ENCODE results near the gene TAGLN2. TPM values are rescaled to one million over a fixed set of nuclear protein-coding genes. Genes with fewer than 3 reads are reported as not detected.

The TAGLN2 gene
- total RNA-seq, 4 donors from 2014 or later, result 242 to 569 (median 258) TPM

- ATAC-seq (ENCODE audit: low FRiP score), result no peak
- TF ChIP-seq CTCF (IDR thresholded peaks at IDR 0.05), result no peak
- no peak for DNase-seq (ENCODE audit: low spot score)
Observed at GRCh38 chr1:159868766-159869165, 56.5 kb downstream of the TAGLN2 start.

Small RNA genes within 50 kb of the gene (small RNA-seq; reads per million reads assigned to genes)
- not detected for gene MIR4259

Other genes with a start within 250 kb of the TAGLN2 start
- gene CRP, start 210.9 kb downstream of the TAGLN2 start, total RNA-seq, result under 1 TPM in 2 of 4 donors, not detected in 2; 0.38 to 0.96 TPM
- gene DUSP23, start 144.5 kb downstream of the TAGLN2 start, total RNA-seq, result 100 to 1,000 TPM in 2 of 4 donors, 10 to 100 TPM in 2; 93.1 to 108 (median 98.6) TPM
- gene FCRL6, start 123.1 kb downstream of the TAGLN2 start, total RNA-seq, result 1 to 10 TPM in 3 of 4 donors, under 1 TPM in 1; 0.93 to 1.9 (median 1.4) TPM
- gene SLAMF8, start 98.6 kb downstream of the TAGLN2 start, total RNA-seq, result 10 to 100 TPM in 2 of 4 donors, 1 to 10 TPM in 2; 8.9 to 36.0 (median 11.2) TPM
- not detected for gene VSIG8, start 62.9 kb downstream of the TAGLN2 start, total RNA-seq
- gene CFAP45, start 25.3 kb downstream of the TAGLN2 start, total RNA-seq, result 1 to 10 TPM in 1 of 4 donors, under 1 TPM in 2, not detected in 1; 0.84 to 5.3 (median 0.95) TPM
- gene IGSF9, start 20.1 kb upstream of the TAGLN2 start, total RNA-seq, result 10 to 100 TPM in 1 of 4 donors, 1 to 10 TPM in 2, not detected in 1; 4.3 to 11.0 (median 9.4) TPM
- 1 to 10 TPM in 2 of 4 donors, under 1 TPM in 1, not detected in 1; 0.56 to 7.2 (median 1.0) TPM for gene SLAMF9, start 28.7 kb upstream of the TAGLN2 start, total RNA-seq
- 1 to 10 TPM; 3.0 to 4.7 (median 4.0) TPM for gene PIGM, start 106.5 kb upstream of the TAGLN2 start, total RNA-seq
- gene KCNJ10, start 144.7 kb upstream of the TAGLN2 start, total RNA-seq, result not detected
- gene KCNJ9, start 156.0 kb upstream of the TAGLN2 start, total RNA-seq, result not detected
- gene IGSF8, start 173.1 kb upstream of the TAGLN2 start, total RNA-seq, result 10 to 100 TPM; 17.5 to 20.5 (median 18.6) TPM
- gene ATP1A2, start 190.3 kb upstream of the TAGLN2 start, total RNA-seq, result 10 to 100 TPM; 45.5 to 91.1 (median 76.3) TPM
- gene ATP1A4, start 226.1 kb upstream of the TAGLN2 start, total RNA-seq, result 1 to 10 TPM in 1 of 4 donors, under 1 TPM in 1, not detected in 2; 0.47 to 1.6 TPM